GM21390 (cell line): ENCODE measurements around the gene OPTN.
"Not testable (repeated sequence)": the region's sequence is repeated elsewhere in the genome, so short reads cannot be mapped to it uniquely, and the experiment has no call there.

ENCODE experiments used
- ATAC-seq: cut with Tn5 transposase; IDR thresholded peaks from one replicate; pipeline ENCODE4 v1.9.1; 2021; ENCODE audit not compliant: unreplicated experiment

Gene OPTN

GRCh38 chr10:13089345-13089744 is 10.6 kb upstream of the OPTN start:
- no peak for ATAC-seq

GRCh38 chr10:13090289-13090688 is 9.7 kb upstream of the OPTN start:
- ATAC-seq, result no peak

- ATAC-seq, result no peak
These were observed 8.2 kb upstream of the OPTN start for GRCh38 chr10:13091801-13092200.

- ATAC-seq, result no peak
These were observed 7.5 kb upstream of the OPTN start for GRCh38 chr10:13092291-13093102.

GRCh38 chr10:13094082-13094481 is 5.9 kb upstream of the OPTN start:
- ATAC-seq, result not testable (repeated sequence)

- no peak for ATAC-seq
These were observed 4.9 kb upstream of the OPTN start for GRCh38 chr10:13095094-13095493.

- ATAC-seq, result no peak
These were observed 4.0 kb upstream of the OPTN start for GRCh38 chr10:13095929-13096328.

GRCh38 chr10:13099144-13099665 is 758 bp upstream of the OPTN start:
- ATAC-seq, result peak; percentile 30

- peak; percentile 31 for ATAC-seq
These were observed 659 bp downstream of the OPTN start for GRCh38 chr10:13100349-13101294.

- ATAC-seq, result no peak
These were observed 2.2 kb downstream of the OPTN start for GRCh38 chr10:13102002-13102794.

GRCh38 chr10:13103554-13103953 is 3.6 kb downstream of the OPTN start:
- no peak for ATAC-seq

- ATAC-seq, result no peak
These were observed 4.7 kb downstream of the OPTN start for GRCh38 chr10:13104697-13105096.

- ATAC-seq, result no peak
These were observed 5.2 kb downstream of the OPTN start for GRCh38 chr10:13105184-13105583.

- ATAC-seq, result no peak
These were observed 6.6 kb downstream of the OPTN start for GRCh38 chr10:13106387-13107045.

GRCh38 chr10:13110908-13111307 is 10.9 kb downstream of the OPTN start:
- no peak for ATAC-seq

- ATAC-seq, result no peak
These were observed 13.6 kb downstream of the OPTN start for GRCh38 chr10:13113544-13113943.

- ATAC-seq, result no peak
These were observed 16.2 kb downstream of the OPTN start for GRCh38 chr10:13115832-13116803.

- no peak for ATAC-seq
These were observed 18.1 kb downstream of the OPTN start for GRCh38 chr10:13117841-13118783.
